Activated T-helper 9 cell treated with anti-CD3 and anti-CD28 coated beads, Interleukin-2, amount 50 U/mL, for 16 hours (primary cell): ENCODE data around the gene OLIG2.

Experiments used
- DNase-seq: peaks from one replicate; pipeline ENCODE4 v3.0.0-alpha.2; 2020; ENCODE audit warnings: low read depth

Gene OLIG2

DNA sequence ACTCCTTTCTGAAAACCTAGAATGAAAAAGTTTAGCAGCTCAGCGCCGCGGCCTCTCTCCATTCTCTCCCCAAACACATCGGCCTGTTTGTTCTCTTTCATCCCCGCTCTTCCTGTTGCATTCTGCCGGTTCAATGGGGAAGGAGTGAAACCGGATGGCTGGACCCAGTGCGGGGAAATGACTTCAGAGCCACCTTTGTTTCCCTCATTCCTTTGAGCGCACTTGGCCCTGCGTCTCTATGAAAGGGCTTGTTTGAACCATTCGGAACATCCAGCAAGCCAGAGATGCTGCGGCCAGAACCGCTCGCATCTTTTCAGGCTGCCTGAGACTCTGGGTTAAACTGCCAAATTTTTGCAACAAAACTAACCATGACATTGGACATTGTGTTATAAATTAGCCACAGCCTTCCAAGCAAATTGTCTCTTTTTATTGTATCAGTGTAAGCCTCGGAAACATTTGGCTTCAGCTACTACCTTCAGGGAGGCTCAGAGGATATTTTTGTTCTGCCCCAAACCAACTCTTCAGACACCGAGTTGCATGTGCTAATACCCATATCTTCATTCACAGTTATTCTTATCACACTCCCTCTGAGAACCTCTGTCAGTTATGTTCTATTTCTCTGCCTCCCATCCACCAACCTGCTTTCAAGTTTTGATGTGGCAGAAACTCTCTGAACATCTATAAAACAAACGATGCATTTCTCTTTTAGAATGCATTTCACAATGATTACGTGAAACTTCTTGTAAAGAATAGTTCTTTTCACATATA is 39.1 kb downstream of the OLIG2 start:
- DNase-seq = no peak

DNA sequence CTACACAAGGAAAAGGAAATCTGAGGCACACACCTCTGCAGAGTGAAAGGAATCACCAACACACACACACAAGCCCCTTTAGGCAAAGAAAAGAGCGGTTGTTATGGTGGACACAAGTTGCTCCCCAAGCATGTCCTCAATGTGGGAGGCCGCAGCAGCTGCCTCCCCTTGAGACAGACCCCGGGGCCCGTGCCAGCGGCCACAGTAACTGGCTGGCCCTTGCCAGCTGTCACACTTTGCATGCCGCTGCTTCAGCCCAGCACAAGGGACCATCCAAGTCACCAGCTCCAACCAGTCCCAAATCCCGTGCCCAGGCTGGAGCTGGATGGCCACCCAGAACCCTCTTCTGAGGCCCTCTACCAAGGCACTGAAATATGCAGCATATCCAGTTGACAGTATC is 41.3 kb downstream of the OLIG2 start:
- no peak for DNase-seq

DNA sequence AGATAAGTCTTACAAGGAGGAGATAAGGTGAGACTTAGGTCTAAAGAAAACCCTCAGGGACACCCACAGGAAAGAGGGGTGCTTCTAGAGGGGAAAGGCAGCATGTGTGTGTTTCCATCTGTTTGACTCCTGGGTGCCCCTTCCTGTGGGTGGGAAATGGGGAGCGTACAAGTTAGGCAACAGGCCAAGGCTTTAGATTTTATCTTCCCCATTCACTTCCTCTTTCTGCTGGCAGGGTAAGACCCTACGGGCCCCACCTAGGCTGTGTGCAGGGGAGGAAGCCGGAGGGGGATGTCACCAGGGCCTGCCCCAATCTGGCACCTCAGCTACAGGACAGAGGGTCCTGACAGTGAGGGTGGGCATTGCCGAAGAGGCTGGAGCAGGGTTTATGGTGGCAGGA is 41.7 kb downstream of the OLIG2 start:
- no peak for DNase-seq

DNA sequence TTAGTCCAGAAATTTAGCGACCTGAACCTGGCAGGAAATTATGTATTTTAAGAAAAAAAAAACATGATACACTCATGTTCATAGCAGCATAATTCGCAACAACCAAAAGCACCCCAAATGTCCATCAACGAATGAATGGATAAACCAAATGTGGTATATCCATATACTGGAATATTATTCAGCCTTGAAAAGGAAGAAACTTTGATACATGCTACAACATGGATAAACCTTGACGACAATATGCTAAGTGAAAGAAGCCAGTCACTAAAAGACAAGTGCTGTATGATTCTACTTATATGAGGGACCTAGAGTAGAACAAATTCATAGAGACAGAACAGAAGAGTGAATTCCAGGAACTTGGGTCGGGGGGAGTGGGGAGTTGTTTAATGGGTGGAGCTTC is 43.5 kb downstream of the OLIG2 start:
- DNase-seq = no peak

DNA sequence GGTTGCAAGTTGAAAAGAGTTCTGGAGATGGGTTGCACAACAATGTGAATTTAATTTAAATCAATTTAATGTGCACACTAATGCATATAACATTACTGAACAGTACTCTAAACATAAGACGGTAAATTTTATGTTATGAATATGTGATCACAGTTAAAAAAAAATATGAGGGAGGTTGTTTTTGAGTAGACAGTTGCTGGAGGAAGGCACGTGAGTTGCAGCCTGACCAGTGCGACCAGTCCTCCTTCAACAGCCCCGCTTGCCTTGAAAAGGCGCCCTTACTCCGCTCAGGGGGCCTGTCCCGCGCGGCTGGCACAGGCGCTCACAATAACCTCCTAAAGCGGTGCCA is 43.9 kb downstream of the OLIG2 start:
- DNase-seq = no peak

DNA sequence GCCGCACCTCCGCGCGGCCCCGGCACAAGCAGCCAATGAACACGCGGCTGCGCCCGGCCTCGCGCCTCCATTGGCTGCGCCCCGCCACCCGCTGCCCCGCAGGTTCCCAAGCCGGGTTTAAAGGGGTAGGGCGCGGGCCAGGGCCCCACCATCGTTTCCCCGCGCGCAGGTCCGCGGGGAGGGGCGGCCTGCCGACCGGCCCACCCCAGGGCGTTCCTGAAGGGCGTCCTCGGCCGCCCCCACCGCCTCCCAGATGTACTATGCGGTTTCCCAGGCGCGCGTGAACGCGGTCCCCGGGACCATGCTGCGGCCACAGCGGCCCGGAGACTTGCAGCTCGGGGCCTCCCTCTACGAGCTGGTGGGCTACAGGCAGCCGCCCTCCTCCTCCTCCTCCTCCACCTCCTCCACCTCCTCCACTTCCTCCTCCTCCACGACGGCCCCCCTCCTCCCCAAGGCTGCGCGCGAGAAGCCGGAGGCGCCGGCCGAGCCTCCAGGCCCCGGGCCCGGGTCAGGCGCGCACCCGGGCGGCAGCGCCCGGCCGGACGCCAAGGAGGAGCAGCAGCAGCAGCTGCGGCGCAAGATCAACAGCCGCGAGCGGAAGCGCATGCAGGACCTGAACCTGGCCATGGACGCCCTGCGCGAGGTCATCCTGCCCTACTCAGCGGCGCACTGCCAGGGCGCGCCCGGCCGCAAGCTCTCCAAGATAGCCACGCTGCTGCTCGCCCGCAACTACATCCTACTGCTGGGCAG is 44.4 kb downstream of the OLIG2 start, which contains the start of gene OLIG1:
Gene OLIG1 (plus strand): TSS at position 148 of the 750 bp plus-strand sequence. CDS start 106 bp downstream, at position 254.
- no peak for DNase-seq

DNA sequence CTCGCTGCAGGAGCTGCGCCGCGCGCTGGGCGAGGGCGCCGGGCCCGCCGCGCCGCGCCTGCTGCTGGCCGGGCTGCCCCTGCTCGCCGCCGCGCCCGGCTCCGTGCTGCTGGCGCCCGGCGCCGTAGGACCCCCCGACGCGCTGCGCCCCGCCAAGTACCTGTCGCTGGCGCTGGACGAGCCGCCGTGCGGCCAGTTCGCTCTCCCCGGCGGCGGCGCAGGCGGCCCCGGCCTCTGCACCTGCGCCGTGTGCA is 44.9 kb downstream of the OLIG2 start:
- DNase-seq = no peak

DNA sequence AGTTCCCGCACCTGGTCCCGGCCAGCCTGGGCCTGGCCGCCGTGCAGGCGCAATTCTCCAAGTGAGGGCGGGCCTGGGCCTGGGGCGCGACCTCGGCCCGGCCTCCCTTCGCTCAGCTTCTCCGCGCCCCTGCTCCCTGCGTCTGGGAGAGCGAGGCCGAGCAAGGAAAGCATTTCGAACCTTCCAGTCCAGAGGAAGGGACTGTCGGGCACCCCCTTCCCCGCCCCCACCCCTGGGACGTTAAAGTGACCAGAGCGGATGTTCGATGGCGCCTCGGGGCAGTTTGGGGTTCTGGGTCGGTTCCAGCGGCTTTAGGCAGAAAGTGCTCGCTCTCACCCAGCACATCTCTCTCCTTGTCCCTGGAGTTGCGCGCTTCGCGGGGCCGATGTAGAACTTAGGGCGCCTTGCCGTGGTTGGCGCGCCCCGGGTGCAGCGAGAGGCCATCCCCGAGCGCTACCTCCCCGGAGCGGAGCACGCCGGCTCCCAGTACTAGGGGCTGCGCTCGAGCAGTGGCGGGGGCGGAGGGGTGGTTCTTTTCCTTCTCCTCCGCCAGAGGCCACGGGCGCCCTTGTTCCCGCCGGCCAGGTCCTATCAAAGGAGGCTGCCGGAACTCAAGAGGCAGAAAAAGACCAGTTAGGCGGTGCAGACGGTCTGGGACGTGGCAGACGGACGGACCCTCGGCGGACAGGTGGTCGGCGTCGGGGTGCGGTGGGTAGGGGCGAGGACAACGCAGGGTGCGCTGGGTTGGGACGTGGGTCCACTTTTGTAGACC is 45.4 kb downstream of the OLIG2 start:
- DNase-seq = no peak

DNA sequence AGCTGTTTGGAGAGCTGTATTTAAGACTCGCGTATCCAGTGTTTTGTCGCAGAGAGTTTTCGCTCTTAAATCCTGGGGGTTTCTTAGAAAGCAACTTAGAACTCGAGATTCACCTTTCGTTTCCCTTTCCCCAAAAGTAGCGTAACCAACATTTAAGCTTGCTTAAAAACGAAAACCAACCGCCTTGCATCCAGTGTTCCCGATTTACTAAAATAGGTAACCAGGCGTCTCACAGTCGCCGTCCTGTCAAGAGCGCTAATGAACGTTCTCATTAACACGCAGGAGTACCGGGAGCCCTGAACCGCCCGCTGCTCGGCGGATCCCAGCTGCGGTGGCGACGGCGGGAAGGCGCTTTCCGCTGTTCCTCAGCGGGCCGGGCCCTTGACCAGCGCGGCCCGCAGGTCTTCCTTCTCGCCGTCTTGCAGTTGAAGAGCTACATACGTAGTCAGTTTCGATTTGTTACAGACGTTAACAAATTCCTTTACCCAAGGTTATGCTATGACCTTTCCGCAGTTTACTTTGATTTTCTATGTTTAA is 46.1 kb downstream of the OLIG2 start:
- DNase-seq = no peak

DNA sequence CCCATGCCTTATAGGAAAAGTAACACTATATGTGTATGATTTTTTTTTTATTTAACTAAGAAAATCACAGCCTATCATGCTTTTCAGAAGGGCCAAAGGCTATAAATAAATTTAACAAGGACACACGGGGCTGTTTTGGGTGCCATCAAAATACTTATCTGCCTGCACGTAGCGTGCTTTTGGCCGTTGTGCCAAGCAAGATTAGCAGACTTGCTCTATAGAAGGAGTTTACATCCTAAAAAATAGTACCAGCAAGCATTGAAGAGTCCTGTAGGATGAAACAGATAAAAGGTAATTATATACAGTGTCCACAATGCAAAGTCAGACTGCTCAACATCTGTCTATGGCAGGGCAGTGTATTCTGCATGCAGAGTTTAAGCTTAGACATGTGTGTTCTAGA is 47.9 kb downstream of the OLIG2 start:
- no peak for DNase-seq

DNA sequence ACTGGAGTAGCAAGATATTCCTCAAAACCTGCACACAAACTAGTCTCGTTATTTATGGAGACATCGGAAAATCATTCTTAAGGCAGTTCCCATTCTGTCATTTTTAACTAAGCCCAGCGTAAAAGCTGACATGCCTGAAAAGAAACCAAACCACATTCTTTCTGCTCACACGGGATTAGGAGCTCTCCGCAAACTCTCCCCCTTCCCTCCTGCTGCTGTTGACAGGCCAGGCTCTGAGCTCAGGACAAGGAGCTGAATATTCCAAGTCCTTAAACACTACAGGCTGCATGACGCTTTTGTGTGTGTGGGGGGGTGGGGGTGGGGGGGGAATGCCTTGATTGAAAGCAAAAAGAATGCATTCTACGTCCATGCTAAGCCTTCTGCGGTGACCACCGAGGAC is 49.4 kb downstream of the OLIG2 start:
- no peak for DNase-seq

DNA sequence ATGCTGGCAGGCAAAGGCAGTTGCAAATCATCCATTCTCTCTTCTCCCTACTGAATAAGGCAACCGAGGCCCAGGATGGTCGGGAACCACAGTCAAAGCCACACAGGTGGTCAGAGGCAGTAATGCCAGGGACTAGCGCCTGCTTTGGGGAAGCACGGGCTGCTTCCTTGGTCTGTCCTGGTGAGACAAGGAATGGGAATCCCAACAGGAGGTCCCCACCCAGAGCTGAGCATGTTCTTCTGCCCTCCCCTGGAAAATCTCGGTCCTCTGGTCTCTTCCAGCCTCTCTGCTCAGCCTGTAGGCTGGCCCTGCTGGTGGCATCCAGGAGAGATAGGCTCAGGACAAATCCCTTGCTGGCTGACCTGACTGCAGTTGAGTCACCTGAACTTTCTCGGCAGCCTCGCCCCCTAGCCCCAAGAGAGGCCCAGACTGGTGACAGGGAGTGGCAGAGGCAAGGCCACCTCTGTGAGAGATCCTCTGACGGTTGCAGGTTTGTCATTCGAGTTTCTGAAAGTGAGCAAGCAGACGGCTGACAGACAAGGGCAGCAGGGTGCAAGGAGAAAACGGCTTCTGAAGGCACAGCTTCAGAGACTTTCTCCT is 50.0 kb downstream of the OLIG2 start:
- DNase-seq = no peak

DNA sequence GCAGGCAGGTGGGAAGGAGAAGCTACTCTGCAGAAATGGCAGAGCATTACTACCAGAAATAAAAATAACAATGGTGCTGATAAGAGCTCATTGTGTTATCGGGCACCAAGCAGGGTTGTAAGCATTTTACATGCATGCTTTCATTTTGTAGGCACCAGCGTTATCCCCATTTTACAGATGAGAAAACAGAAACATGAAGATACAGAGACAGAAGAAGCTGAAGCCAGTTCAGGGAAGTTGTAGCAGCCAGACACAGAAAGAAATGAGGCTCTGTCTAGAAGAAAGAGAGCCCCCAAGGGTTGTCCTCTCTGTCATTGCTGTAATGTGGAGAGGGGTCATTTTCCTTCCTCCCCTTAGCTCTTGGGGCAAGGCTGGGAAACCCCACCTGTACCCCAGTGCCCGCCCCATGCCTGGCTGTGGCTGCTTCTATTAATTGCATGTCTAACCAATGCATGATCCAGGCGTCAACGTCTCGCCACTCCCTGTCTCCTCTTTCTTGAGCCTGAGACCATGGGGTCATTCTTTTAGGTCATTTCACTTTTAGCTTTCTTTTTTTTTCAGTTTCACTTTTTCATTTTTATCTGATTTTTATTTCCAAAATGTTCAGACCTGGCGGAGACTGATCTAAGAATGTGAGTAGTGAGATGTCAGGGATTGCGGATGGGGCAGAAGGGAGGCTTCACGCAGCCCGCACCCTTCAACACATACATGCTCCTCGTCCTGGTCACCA is 51.0 kb downstream of the OLIG2 start:
- no peak for DNase-seq
